Measurements from ENCODE around the gene CCDC90B.

Gene CCDC90B

GRCh38 chr11:83280256-83280655 lies 5.9 kb downstream of the CCDC90B start:
- H4K20me1 ChIP-seq (ENCODE audit: control insufficient read depth, insufficient read depth, low read depth, low read length), result no peaks in the 10 kb centered on the region
- no peaks in the 10 kb centered on the region for H3K27me3 ChIP-seq (ENCODE audit: control insufficient read depth, low read length)
- H3K4me2 ChIP-seq (ENCODE audit: low read length), result no peak overlapping the region
- H3K36me3 ChIP-seq (ENCODE audit: control insufficient read depth, low read length), result peaks cover 59% of the 10 kb centered on the region
- peaks cover 14% of the 10 kb centered on the region for H3K4me1 ChIP-seq (ENCODE audit: control insufficient read depth, low read length)
- no peak overlapping the region for H3K27ac ChIP-seq (ENCODE audit: low read depth, low read length)
- no peak for TF ChIP-seq CTCF (IDR thresholded peaks at IDR 0.05; ENCODE audit: low read depth, low read length, poor library complexity, severe bottlenecking)
- TF ChIP-seq EZH2phosphoT487 (IDR thresholded peaks at IDR 0.05; ENCODE audit: borderline replicate concordance, low read length), result no peak
- H3F3A ChIP-seq (ENCODE audit: control insufficient read depth, insufficient read depth), result no peaks in the 10 kb centered on the region
- peaks cover 47% of the 10 kb centered on the region for H3K79me2 ChIP-seq (ENCODE audit: control insufficient read depth, low read length)
- H3K9me3 ChIP-seq (ENCODE audit: control insufficient read depth, insufficient read depth, low read length), result no peaks in the 10 kb centered on the region
- H3K4me3 ChIP-seq (ENCODE audit: low read length), result no peak overlapping the region
- H3K9me2 ChIP-seq (replicated peaks; ENCODE audit: control insufficient read depth, low read length), result no peaks in the 10 kb centered on the region

DNA sequence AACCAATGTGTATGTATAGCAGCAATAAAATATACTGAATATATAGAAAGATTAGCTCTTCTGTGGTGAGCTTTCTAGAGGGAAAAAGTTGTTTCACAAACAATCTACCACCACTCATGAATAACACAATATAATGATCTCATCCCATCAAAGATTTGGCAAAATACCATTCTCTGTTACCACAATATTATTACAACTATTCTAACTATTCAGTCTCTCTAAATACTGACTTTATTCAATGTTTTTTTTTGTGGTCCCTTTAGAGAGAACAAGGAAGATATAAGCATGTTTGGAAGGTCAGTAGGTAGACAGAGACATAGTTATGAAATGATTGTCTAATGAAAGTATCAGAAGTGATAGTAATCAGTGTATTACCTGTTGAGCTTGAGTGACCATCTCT lies 7.8 kb downstream of the CCDC90B start:
- peaks cover 28% of the 10 kb centered on the region for H3K79me2 ChIP-seq (ENCODE audit: control insufficient read depth, low read length)
- no peaks in the 10 kb centered on the region for H4K20me1 ChIP-seq (ENCODE audit: control insufficient read depth, insufficient read depth, low read depth, low read length)

DNA sequence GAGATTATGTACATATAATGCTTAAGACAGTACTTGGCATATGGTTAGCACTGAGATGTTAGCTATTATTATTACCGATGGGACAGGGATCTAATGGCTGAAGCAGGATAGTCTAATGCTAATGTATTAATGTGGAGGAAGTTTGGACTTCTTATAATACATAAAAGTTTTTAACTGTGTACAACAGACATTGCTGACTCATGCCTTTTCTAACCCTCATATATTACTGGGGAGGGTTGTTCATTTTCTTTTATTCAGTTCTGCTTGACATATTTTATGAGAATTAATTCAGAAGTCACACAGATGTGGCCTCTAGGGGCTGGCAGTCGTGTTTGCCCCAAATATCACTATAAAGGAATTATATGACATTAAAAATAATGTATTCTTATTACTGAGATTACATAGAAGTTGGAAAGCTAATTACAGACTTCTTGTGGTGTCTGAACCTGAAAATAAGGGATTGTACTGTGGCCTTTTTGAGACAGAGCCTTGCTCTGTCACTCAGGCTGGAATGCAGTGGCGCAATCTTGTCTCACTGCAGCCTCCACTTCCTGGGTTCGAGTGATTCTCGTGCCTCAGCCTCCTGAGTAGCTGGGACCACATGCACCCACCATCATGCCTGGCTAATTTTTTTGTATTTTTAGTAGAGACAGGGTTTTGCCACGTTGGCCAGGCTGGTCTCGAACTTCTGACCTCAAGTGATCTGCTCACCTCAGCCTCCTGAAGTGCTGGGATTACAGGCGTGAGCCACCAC lies 10.1 kb downstream of the CCDC90B start:
- Histone ChIP-seq H3F3A (ENCODE audit: control insufficient read depth, insufficient read depth) (peaks cover 8% of the 10 kb centered on the region; the same call in 1 of the 2 replicates), H3K36me3 (ENCODE audit: control insufficient read depth, low read length) (peaks cover 69% of the 10 kb centered on the region), H3K4me2 (ENCODE audit: low read length) (no peak overlapping the region), H3K9me2 (replicated peaks; ENCODE audit: control insufficient read depth, low read length) (no peaks in the 10 kb centered on the region), H3K79me2 (ENCODE audit: control insufficient read depth, low read length) (peaks cover 8% of the 10 kb centered on the region), H3K27me3 (ENCODE audit: control insufficient read depth, low read length) (no peaks in the 10 kb centered on the region), H3K9me3 (ENCODE audit: control insufficient read depth, insufficient read depth, low read length) (no peaks in the 10 kb centered on the region), H4K20me1 (ENCODE audit: control insufficient read depth, insufficient read depth, low read depth, low read length) (no peaks in the 10 kb centered on the region), H3K4me3 (ENCODE audit: low read length) (no peak overlapping the region), H3K27ac (ENCODE audit: low read depth, low read length) (no peak overlapping the region), H3K4me1 (ENCODE audit: control insufficient read depth, low read length) (peaks cover 8% of the 10 kb centered on the region)
- TF ChIP-seq EZH2phosphoT487 (IDR thresholded peaks at IDR 0.05; ENCODE audit: borderline replicate concordance, low read length), result no peak
- no peak for TF ChIP-seq CTCF (IDR thresholded peaks at IDR 0.05; ENCODE audit: low read depth, low read length, poor library complexity, severe bottlenecking)

More for the DNA sequence above, 7.8 kb downstream of the CCDC90B start:
- Histone ChIP-seq H3K9me2 (replicated peaks; ENCODE audit: control insufficient read depth, low read length) (no peaks in the 10 kb centered on the region), H3K4me2 (ENCODE audit: low read length) (no peak overlapping the region), H3F3A (ENCODE audit: control insufficient read depth, insufficient read depth) (peaks cover 8% of the 10 kb centered on the region; the same call in 1 of the 2 replicates), H3K4me3 (ENCODE audit: low read length) (no peak overlapping the region), H3K27me3 (ENCODE audit: control insufficient read depth, low read length) (no peaks in the 10 kb centered on the region), H3K4me1 (ENCODE audit: control insufficient read depth, low read length) (peaks cover 8% of the 10 kb centered on the region), H3K36me3 (ENCODE audit: control insufficient read depth, low read length) (peaks cover 57% of the 10 kb centered on the region), H3K27ac (ENCODE audit: low read depth, low read length) (no peak overlapping the region), H3K9me3 (ENCODE audit: control insufficient read depth, insufficient read depth, low read length) (no peaks in the 10 kb centered on the region)
- TF ChIP-seq CTCF (IDR thresholded peaks at IDR 0.05; ENCODE audit: low read depth, low read length, poor library complexity, severe bottlenecking) (no peak), EZH2phosphoT487 (IDR thresholded peaks at IDR 0.05; ENCODE audit: borderline replicate concordance, low read length) (no peak)
